ENCODE data around the gene RAD17. TPM values are rescaled to one million over a fixed set of nuclear protein-coding genes. Genes with fewer than 3 reads are reported as not detected.

Gene RAD17
- total RNA-seq, 1 experiment from 2014 or later = 19.3 TPM

DNA sequence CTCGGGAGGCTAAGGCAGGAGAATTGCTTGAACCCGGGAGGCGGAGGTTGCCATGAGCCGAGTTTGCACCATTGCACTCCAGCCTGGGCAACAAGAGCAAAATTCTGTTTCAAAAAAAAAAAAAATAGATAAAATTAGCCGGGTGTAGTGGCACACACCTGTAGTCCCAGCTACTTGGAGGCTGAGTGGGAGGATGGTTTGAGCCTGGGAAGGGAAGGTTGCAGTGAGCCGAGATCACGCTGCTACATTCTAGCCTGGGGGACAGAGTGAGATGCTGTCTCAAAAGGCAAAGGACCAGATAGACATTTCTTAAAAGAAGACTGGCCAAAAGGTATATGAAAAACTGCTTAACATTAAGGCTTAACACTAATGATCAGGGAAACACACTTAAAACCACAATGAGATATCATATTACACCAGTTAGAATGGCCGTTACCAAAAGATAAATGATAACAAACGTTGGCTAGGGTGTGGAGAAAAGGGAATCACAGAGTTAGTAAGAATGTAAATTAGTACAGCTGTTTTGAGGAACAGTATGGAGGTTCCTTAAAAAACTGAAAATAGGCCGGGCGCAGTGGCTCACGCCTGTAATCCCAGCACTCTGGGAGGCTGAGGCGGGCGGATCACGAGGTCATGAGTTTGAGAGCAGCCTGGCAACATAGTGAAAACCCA lies 35.2 kb downstream of the RAD17 start:
- H3K27me3 ChIP-seq (replicated peaks; ENCODE audit: insufficient read depth, low read depth, low read length, poor library complexity) = no peaks in the 10 kb centered on the region
- BruUV-seq (replicated peaks) = no TSS peak
- H3K27ac ChIP-seq (ENCODE audit: low read depth, low read length, poor library complexity, severe bottlenecking) = no peak overlapping the region
- CTCF ChIA-PET = no interaction called here
- no peaks in the 10 kb centered on the region for H3K4me1 ChIP-seq (ENCODE audit: insufficient read depth, low read length, poor library complexity, severe bottlenecking)
- TF ChIP-seq, protein P1, sequence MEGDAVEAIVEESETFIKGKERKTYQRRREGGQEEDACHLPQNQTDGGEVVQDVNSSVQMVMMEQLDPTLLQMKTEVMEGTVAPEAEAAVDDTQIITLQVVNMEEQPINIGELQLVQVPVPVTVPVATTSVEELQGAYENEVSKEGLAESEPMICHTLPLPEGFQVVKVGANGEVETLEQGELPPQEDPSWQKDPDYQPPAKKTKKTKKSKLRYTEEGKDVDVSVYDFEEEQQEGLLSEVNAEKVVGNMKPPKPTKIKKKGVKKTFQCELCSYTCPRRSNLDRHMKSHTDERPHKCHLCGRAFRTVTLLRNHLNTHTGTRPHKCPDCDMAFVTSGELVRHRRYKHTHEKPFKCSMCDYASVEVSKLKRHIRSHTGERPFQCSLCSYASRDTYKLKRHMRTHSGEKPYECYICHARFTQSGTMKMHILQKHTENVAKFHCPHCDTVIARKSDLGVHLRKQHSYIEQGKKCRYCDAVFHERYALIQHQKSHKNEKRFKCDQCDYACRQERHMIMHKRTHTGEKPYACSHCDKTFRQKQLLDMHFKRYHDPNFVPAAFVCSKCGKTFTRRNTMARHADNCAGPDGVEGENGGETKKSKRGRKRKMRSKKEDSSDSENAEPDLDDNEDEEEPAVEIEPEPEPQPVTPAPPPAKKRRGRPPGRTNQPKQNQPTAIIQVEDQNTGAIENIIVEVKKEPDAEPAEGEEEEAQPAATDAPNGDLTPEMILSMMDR (conservative IDR thresholded peaks at IDR 0.05; ENCODE audit: low read depth, low read length) = no peak
- TF ChIP-seq EZH2 (IDR thresholded peaks at IDR 0.05; ENCODE audit: borderline replicate concordance, low read depth, low read length, poor library complexity, severe bottlenecking) = no peak
- intact Hi-C loops (cut with micrococcal nuclease; ENCODE audit: unreplicated experiment) = no loop called here
- no peak overlapping the region for H3K4me3 ChIP-seq (ENCODE audit: low read depth, low read length, poor library complexity, severe bottlenecking)
- peaks cover 9% of the 10 kb centered on the region for H3K36me3 ChIP-seq (ENCODE audit: insufficient read depth, low read length, poor library complexity, severe bottlenecking)
- POLR2A ChIA-PET (ENCODE audit: low non-redundant PET) = no interaction called here
- DNase-seq (ENCODE audit: low spot score) = no peak
- no peaks in the 10 kb centered on the region for H3K9me3 ChIP-seq (ENCODE audit: low read depth, low read length, poor library complexity, severe bottlenecking)

DNA sequence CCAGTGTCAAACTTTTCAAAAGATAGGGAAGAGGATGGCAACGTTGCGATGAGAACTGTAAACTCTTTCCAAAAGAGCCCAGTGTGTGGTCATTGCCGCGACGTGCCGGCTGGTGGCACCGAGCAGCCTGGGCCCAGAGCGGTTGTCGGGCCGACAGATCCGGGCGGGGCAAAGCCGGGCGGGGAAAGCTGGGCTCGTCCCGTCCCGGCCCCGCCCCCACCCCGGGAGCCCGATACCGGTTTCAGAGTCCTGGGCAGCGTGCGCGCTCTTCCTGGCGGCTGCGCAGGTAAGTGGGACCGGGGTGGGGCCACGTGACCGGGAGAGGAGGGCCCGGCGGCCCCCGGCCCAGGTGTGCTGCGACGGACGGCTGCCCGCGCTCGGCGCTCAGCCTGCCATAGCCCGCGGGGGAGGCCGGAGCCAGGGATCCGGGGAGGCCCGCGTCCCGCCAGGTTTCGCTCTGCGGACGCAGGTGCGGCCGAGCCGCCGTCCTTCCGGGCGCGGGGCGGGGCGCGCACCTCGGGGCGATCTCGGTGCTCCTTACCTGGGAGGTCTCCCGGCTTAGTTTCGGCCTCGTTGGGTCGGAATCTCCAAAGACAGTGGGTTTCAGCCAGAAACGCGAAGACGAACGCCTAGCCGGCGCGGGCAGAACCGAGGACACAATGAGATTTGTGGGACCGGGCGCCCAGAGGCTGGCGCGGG lies 45.4 kb downstream of the RAD17 start, which contains the start of gene MARVELD2:
Gene MARVELD2, plus strand, starts transcription at position 232 of the 699 bp plus-strand sequence. CDS start 4,270 bp downstream, outside the sequence.
- intact Hi-C loops (cut with micrococcal nuclease; ENCODE audit: unreplicated experiment) = no loop called here
- peaks cover 17% of the 10 kb centered on the region for H3K36me3 ChIP-seq (ENCODE audit: insufficient read depth, low read length, poor library complexity, severe bottlenecking)
- H3K4me3 ChIP-seq (ENCODE audit: low read depth, low read length, poor library complexity, severe bottlenecking) = no peak within 1 kb of the TSS
- BruUV-seq (replicated peaks) = no TSS peak
- no peaks in the 10 kb centered on the region for H3K4me1 ChIP-seq (ENCODE audit: insufficient read depth, low read length, poor library complexity, severe bottlenecking)
- H3K27ac ChIP-seq (ENCODE audit: low read depth, low read length, poor library complexity, severe bottlenecking) = no peak within 1 kb of the TSS
- no peak for DNase-seq (ENCODE audit: low spot score)
- no peaks in the 10 kb centered on the region for H3K9me3 ChIP-seq (ENCODE audit: low read depth, low read length, poor library complexity, severe bottlenecking)
- no peaks in the 10 kb centered on the region for H3K27me3 ChIP-seq (replicated peaks; ENCODE audit: insufficient read depth, low read depth, low read length, poor library complexity)
- ChIA-PET POLR2A (ENCODE audit: low non-redundant PET) (no interaction called here), CTCF (no interaction called here)
- TF ChIP-seq, protein P1 (conservative IDR thresholded peaks at IDR 0.05; ENCODE audit: low read depth, low read length) = no peak
- TF ChIP-seq EZH2 (IDR thresholded peaks at IDR 0.05; ENCODE audit: borderline replicate concordance, low read depth, low read length, poor library complexity, severe bottlenecking) = no peak

DNA sequence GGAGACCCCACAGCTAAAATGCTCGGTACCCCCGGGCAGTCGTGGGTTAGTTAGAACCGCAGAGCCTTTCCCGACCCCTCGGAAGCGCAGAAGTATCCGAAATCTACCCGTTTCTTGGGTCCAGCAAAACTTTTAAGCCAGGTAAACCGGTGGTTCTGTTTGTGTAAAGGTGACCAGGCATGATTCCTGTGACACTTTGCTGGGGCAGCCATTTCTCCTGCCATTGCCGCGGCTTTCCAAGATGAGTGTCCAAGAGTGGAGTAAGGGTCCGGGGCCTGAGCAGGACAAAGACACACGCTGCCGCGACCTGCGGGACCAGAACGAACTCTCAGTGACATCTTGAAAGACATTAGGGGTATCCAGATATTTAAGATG lies 46.0 kb downstream of the RAD17 start:
- ChIA-PET POLR2A (ENCODE audit: low non-redundant PET) (no interaction called here), CTCF (no interaction called here)
- no peaks in the 10 kb centered on the region for H3K4me1 ChIP-seq (ENCODE audit: insufficient read depth, low read length, poor library complexity, severe bottlenecking)
- TF ChIP-seq, protein P1 (conservative IDR thresholded peaks at IDR 0.05; ENCODE audit: low read depth, low read length) = no peak
- no peak for TF ChIP-seq EZH2 (IDR thresholded peaks at IDR 0.05; ENCODE audit: borderline replicate concordance, low read depth, low read length, poor library complexity, severe bottlenecking)
- intact Hi-C loops (cut with micrococcal nuclease; ENCODE audit: unreplicated experiment) = no loop called here
- DNase-seq (ENCODE audit: low spot score) = no peak
- H3K36me3 ChIP-seq (ENCODE audit: insufficient read depth, low read length, poor library complexity, severe bottlenecking) = peaks cover 17% of the 10 kb centered on the region
- no TSS peak for BruUV-seq (replicated peaks)
- no peak overlapping the region for H3K4me3 ChIP-seq (ENCODE audit: low read depth, low read length, poor library complexity, severe bottlenecking)
- H3K27ac ChIP-seq (ENCODE audit: low read depth, low read length, poor library complexity, severe bottlenecking) = no peak overlapping the region
- no peaks in the 10 kb centered on the region for H3K27me3 ChIP-seq (replicated peaks; ENCODE audit: insufficient read depth, low read depth, low read length, poor library complexity)
- H3K9me3 ChIP-seq (ENCODE audit: low read depth, low read length, poor library complexity, severe bottlenecking) = no peaks in the 10 kb centered on the region

All from A673 (cell line).